DND-41 (cell line): ENCODE data around the gene ISG20.

Experiments used
- ATAC-seq: fragments of 200-7000 bp; cut with Tn5 transposase; 3 replicates; pipeline ENCODE4 v1.9.1; 2021; ENCODE audit warnings: low read depth; ENCODE audit not compliant: insufficient read depth
- DNase-seq: peaks from one replicate; pipeline ENCODE4 v3.0.0-alpha.2; 2020
- H2AFZ ChIP-seq: 2 replicates; pipeline ENCODE4 v1.6.0; 2012; ENCODE audit warnings: low read depth, low read length
- H3K27ac ChIP-seq: 2 replicates; pipeline ENCODE4 v1.5.1; 2012; ENCODE audit warnings: low read length, inconsistent platforms
- H3K27me3 ChIP-seq: fragments of 200-600 bp; sonication (generic); 2 replicates; pipeline ENCODE4 v1.6.0; 2012; ENCODE audit warnings: low read length, mild to moderate bottlenecking, inconsistent platforms; ENCODE audit not compliant: insufficient read depth, poor library complexity
- H3K36me3 ChIP-seq: 2 replicates; pipeline ENCODE4 v1.5.1; 2012; ENCODE audit warnings: low read length, inconsistent platforms; ENCODE audit not compliant: insufficient read depth
- H3K4me1 ChIP-seq: 2 replicates; pipeline ENCODE4 v1.5.1; 2012; ENCODE audit warnings: mild to moderate bottlenecking, low read length; ENCODE audit not compliant: insufficient read depth
- H3K4me2 ChIP-seq: 2 replicates; pipeline ENCODE4 v1.6.0; 2012; ENCODE audit warnings: mild to moderate bottlenecking, moderate library complexity, low read length, inconsistent platforms; ENCODE audit not compliant: insufficient read depth
- H3K4me3 ChIP-seq, 2 experiments: fragments of 200-600 bp in 1 of 2; shearing (Covaris generic) in 1 of 2; 2 replicates each; pipeline ENCODE4 v1.5.1; 2012 to 2016; ENCODE audit warnings: inconsistent platforms in 2 of 2, low read length in 2 of 2, mild to moderate bottlenecking in 2 of 2, low read depth in 1 of 2, moderate library complexity in 1 of 2
- H3K79me2 ChIP-seq: 2 replicates; pipeline ENCODE4 v1.6.0; 2012; ENCODE audit warnings: low read length, inconsistent platforms; ENCODE audit not compliant: insufficient read depth
- H3K9ac ChIP-seq: 2 replicates; pipeline ENCODE4 v1.6.0; 2012; ENCODE audit warnings: low read depth, mild to moderate bottlenecking, inconsistent platforms, low read length, moderate library complexity
- H3K9me3 ChIP-seq: 2 replicates; pipeline ENCODE4 v1.5.1; 2012; ENCODE audit warnings: low read length, moderate library complexity, mild to moderate bottlenecking, inconsistent platforms; ENCODE audit not compliant: insufficient read depth, severe bottlenecking
- H4K20me1 ChIP-seq: 2 replicates; pipeline ENCODE4 v1.6.0; 2012; ENCODE audit warnings: low read length; ENCODE audit not compliant: insufficient read depth
- CTCF ChIP-seq: IDR thresholded peaks from 2 replicates; pipeline ENCODE4 v1.5.1; 2012; ENCODE audit warnings: borderline replicate concordance, low read length, moderate library complexity, mild to moderate bottlenecking; ENCODE audit not compliant: poor library complexity, severe bottlenecking; ENCODE audit errors: extremely low read depth
- EZH2 ChIP-seq: IDR thresholded peaks from 3 replicates; pipeline ENCODE4 v1.6.1; 2012; ENCODE audit warnings: borderline replicate concordance, low read depth, mild to moderate bottlenecking, moderate library complexity, low read length, inconsistent platforms; ENCODE audit not compliant: severe bottlenecking

The ISG20 gene

DNA sequence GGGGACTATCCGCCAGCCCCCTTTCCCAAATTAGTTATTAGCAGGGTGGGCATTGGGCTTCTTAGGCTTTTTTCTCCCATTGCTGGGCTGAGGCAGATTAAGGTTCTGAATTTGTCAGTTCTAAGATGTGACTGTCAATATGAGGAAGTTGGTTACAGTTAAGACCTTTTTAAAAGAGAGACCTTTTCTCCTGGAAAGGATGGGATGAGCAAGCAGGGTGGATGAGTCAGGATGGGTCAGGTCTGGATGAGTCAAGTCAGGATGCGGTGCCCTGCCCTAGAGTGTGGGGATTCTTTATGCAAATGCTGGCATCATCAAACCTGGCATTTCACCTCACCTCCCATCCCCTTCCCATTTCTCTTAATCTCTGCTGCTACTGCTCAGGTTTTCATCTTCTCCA is 15.8 kb upstream of the ISG20 start:
- Histone ChIP-seq H3K36me3 (peaks cover 40% of the 10 kb centered on the region), H3K79me2 (peaks cover 74% of the 10 kb centered on the region), H3K27ac (peak overlapping the region; percentile 90), H3K27me3 (no peaks in the 10 kb centered on the region), H2AFZ (no peak overlapping the region), H3K4me1 (peaks cover 65% of the 10 kb centered on the region), H3K4me3 (peak overlapping the region; percentile 48 to 75; a peak in 3 of 4 replicates), H3K9ac (peak overlapping the region; percentile 92), H4K20me1 (peaks cover 59% of the 10 kb centered on the region), H3K9me3 (no peaks in the 10 kb centered on the region), H3K4me2 (peak overlapping the region; percentile 79)
- no peak for ATAC-seq
- DNase-seq, result no peak
- no peak for TF ChIP-seq CTCF
- no peak for TF ChIP-seq EZH2

- H3K79me2 ChIP-seq, result peaks cover 79% of the 10 kb centered on the region
- H3K9me3 ChIP-seq, result no peaks in the 10 kb centered on the region
- peaks cover 45% of the 10 kb centered on the region for H3K36me3 ChIP-seq
- TF ChIP-seq EZH2, result no peak
- TF ChIP-seq CTCF, result no peak
- DNase-seq, result no peak
- H3K4me2 ChIP-seq, result peak overlapping the region; percentile 79
- H3K27me3 ChIP-seq, result no peaks in the 10 kb centered on the region
- no peak for ATAC-seq
- no peak overlapping the region for H2AFZ ChIP-seq
- peaks cover 64% of the 10 kb centered on the region for H4K20me1 ChIP-seq
- peak overlapping the region; percentile 90 for H3K27ac ChIP-seq
- peak overlapping the region in 1 of 2 experiments; percentile 75; a peak in 2 of 4 replicates for H3K4me3 ChIP-seq
- peaks cover 65% of the 10 kb centered on the region for H3K4me1 ChIP-seq
- H3K9ac ChIP-seq, result peak overlapping the region; percentile 92
Observed at GRCh38 chr15:88623632-88624031, 15.2 kb upstream of the ISG20 start.

GRCh38 chr15:88624156-88624970 is 14.5 kb upstream of the ISG20 start:
- Histone ChIP-seq H3K4me2 (peak overlapping the region; percentile 79), H4K20me1 (peaks cover 72% of the 10 kb centered on the region), H3K27ac (peak overlapping the region; percentile 90), H2AFZ (no peak overlapping the region), H3K4me3 (peak overlapping the region in 1 of 2 experiments; percentile 75; a peak in 2 of 4 replicates), H3K4me1 (peaks cover 65% of the 10 kb centered on the region), H3K79me2 (peaks cover 85% of the 10 kb centered on the region), H3K36me3 (peaks cover 53% of the 10 kb centered on the region), H3K9ac (peak overlapping the region; percentile 92; the same call in 1 of the 2 replicates), H3K9me3 (no peaks in the 10 kb centered on the region), H3K27me3 (no peaks in the 10 kb centered on the region)
- ATAC-seq (peak; percentile 51), DNase-seq (peak; percentile 34)
- peak; percentile 77 for TF ChIP-seq CTCF
- no peak for TF ChIP-seq EZH2
